Inflammatory macrophage (primary cell): Measurements from ENCODE around the gene PLLP.
A peak's percentile ranks its signal among the peaks of the same experiment; 100 is the strongest.
"Not testable (repeated sequence)": the region's sequence is repeated elsewhere in the genome, so short reads cannot be mapped to it uniquely, and the experiment has no call there.

Experiments
- DNase-seq, 2 donors: peaks; one replicate each; pipeline ENCODE4 v3.0.0-alpha.2; 2020 to 2022

Gene PLLP

GRCh38 chr16:57303021-57303909 lies 18.8 kb upstream of the PLLP start:
- DNase-seq, result no peak

DNA sequence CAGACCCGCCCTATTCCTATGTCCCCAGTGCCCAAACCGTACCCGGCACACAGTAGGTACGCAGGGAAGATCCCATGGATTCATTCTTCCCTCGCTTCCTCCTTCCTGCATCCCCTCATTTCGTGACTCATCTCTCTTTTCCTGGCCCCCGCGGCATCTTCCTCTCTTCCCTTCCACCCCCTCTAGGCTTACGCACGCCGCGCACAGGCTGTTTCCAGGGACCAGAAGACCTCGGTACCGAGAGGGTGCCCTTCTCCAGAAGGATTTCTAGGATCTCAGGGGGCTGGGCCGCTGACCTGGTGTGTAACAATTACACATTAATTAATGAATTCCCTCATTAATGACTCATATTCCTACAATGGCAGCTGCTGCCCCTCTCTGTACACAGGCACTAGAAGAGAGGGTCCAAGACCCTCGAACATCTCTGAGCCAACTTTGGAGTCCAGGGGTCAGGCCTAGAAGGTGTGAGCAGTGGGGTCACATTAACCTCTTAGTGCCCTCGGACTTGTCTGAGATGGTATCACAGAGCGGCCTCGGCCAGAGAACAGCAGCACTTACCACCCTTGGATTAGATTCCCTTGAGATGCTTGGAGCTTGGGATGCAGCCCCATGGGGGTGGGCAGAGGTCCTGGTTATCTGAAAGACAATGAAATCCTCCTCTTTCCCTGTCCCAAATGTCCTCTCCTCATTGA lies 16.8 kb upstream of the PLLP start:
- no peak for DNase-seq

DNA sequence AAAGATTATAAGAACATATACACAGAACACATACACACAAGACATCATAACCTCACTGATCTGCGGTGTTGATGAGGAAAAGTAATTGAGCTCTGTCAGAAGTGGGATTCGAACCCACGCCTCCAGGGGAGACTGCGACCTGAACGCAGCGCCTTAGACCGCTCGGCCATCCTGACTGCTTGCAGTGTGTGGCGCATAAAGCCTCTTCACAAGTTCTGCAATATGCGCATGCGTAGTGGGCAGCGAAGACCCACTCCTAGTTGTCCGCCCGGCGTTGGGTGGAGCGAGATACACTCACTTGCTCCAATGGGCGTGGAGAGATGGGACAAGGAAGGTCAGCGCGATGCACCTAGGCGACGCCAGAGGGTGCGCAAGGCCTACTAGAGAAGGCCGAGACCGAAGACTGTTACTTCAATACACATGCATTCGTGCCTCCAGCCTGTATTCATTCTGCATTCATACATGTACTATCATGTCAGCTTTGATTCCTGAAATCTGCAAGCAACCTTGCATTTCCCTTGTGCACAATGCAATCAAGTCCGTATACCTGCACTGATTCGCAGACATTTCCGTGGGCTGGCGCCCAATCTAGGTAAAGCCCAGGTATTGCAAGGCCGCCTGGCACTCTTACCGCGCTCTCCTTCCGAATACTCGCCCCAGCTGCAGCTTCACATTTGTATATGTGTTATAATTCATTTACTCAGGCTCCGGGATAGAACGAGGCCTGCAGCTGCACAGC lies 16.1 kb upstream of the PLLP start:
- peak; percentile 99 to 100 for DNase-seq

- DNase-seq, result peak; percentile 92 to 94
Measured at GRCh38 chr16:57299719-57300386, 15.4 kb upstream of the PLLP start.

GRCh38 chr16:57299009-57299718 lies 14.7 kb upstream of the PLLP start:
- DNase-seq, result no peak

DNA sequence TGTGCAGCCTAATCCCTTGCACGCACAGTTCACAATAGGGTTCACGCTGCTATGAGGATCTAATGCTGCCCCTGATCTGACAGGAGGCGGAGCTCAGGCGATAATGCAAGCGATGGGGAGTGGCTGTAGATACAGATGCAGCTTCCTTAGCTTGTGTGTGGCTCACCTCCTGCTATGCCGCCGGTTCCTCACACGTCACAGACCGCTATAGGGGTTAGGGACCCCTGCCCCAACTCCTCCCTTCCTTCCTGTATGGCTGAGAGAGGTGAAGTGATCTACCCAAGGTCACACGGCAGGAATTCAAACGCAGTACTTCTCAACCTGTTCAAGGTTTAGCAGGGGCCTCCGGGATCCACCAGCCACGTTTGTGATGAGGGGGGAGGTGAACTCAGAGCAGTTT lies 13.4 kb upstream of the PLLP start:
- peak in 1 of 2 donors; percentile 15 for DNase-seq

DNA sequence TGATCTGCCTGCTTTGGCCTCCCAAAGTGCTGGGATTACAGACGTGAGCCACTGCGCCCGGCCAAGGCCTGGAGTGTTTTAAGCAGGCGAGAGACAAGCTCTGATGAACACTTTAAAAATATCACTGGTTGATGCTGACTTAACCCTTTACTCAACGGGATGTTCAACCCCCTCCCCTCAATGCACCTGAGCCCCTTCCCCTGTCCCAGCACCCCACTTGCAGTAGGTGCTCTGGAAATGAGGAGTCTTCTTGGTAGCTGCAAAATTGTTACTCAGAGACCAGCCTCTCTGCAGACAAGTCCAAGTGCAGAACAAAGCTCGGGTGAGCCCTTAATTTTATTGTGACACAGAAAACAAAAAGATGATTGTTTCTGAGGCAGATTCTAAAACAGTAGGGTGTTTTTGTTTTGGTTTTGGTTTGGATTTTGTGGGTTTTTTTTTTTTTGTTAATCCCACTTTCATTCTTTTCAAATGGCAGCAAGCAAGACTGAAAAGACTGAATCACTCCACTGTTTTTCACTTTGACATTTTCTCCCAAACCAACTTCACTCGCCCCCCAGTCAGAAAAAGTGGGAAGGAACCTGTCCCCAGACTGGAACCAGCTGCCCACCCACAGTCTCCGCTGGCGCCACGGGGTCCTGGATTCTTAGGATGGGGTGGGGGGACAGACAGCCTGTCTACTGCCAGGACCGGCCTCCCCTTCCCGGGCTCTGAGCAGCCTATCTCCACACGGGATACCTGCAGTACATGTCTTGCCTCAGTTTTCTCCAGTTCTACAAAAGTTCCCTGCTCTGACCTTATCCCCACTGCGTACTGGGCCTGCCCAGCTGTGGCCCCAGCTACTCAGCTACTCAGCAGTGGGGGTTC lies 5.2 kb upstream of the PLLP start:
- no peak for DNase-seq

DNA sequence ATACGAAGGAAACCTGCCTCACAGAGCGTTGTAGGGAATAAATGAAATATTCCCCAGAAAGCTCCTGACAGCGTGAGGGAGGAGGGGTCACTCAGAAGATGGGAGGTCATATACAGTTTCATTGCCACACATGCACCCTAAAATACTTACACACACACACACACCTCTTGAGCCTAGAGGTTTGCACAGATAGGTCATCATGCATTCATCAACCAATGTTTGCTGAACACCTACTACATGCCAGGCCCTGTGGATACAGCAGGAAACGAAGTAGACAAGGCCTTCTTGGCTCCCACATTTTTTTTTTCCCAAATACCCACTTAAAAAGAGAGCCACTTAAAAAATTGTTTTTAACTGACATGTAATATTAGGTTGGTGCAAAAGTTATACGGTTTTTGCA lies 907 bp upstream of the PLLP start:
- DNase-seq, result no peak

DNA sequence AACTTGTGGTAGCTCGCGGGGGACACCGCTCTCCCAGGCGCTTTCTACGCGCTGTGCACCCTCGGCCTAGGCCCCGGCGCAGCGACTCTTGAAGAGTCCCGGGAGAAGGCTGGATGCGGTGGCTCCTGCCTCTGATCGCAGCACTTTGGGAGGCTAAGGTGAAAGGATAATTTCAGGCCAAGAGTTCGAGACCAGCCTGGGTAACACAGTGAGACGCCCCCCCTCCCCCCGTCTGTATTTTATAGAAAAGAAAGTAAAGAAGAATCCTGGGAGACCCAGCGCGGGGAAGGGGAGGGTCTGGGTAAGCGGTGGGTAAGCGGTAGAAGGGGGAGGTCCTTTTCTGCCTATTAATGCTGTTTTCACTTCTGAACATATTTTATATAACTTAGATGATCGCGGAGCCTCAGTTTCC lies 486 bp upstream of the PLLP start:
- DNase-seq, result no peak

GRCh38 chr16:57283959-57284208 lies 588 bp downstream of the PLLP start:
- DNase-seq, result no peak

DNA sequence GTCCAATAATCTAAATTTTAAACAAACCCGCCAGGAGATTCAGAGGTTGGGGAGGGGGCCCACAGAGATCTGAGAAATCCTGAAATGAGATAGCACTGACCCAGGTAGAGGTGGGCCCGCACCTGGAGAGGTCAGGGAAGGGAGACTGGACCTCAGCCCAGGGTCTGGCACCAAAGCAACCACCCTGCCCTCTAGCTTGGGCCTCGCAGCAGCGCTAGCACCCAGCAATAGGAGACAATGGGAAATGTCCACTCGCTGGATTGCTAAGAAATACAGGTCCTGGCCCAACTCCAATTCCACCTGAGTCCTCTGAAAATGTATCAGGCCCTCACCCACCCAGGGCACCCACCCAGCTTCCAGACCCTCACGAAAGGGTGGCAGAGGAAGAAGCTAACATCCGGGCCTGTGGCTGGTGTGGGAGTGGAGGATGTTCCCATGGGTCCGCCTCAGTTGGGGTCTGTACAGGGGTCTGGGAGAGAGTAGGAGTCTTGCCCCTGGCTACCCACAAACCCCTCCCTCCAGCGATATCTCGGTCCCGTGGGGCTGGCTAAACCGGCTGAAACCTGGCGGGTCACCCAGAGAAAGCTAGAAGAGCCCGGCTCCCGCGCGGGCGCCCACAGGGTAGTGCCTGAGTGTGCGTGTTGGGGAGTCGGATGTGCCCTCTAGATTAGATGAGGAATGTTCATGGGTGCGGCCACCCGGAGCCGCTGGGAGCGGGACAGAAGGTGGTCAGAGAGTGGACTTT lies 1.1 kb downstream of the PLLP start:
- DNase-seq, result no peak

DNA sequence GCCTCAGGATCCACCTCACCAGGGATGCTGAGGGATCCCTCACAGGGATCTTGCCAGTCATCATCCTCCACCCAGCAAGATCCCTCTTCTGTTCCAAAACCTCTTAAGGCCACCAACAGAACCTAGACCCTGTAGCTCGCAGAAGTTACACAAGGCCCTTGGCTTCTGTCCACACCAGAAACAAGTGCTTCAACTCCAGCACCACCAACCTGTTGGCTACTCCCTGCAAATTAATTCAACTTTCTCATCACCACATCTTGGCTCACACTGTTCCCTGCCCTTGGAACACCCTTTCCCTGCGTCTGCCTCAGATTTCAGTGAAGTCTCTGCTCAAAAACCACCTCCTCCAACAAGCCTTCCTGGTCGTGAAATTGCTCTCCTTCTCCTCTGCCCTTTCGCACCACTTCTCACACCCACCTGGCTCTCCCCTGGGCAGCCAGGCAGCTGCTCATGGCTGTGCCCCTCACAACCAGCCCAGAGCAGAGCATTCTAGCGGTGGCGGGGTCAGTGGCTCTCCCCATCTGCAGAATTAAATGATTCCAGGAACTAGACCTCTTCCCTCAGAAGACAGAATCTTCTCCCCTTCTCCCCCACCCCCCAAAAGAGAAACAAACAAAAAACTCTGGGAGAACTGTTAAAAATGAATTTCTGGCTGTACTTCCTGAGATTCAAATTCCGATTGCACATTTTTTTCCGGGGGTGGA lies 1.8 kb downstream of the PLLP start:
- DNase-seq, result no peak

DNA sequence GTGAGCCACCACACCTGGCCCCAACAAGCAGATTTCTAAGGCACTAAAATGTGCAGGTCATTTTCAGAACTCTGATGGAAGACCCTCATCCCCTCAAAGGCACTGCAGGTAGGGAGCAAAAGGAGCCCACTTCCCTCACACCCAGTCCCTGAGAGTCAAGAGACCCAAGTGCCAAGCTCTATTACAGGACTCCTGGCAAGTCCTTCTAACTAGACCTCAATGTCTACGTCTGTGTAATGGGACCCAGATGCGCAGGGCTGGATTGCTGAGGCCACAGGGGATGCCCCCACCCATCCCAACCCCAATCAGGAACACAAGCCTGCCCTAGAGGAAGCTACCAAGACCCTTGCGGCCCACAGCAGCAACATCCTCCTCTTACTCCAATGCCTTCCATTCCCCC lies 2.7 kb downstream of the PLLP start:
- DNase-seq, result no peak

- DNase-seq, result no peak
Measured at GRCh38 chr16:57279780-57280638, 4.5 kb downstream of the PLLP start.

DNA sequence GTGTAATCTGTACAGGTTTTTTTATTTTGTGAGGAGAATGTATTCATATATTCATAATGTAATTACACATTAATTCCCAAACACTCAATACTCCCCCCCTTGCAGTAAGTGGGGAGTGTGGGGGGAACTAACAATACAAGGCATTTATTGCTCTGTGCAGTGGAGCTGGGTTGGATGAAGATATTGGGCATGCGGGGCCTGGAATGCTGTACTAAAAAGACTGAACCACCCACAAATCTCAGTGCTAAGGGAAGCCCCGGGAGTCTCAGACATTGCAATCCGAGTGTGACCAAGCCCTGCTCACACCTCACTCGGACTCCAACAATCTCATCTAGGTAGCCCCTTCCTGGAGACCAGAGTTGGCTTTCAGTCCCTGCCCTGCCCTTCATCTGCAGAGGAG lies 6.0 kb downstream of the PLLP start:
- no peak for DNase-seq

GRCh38 chr16:57277586-57277985 lies 6.9 kb downstream of the PLLP start:
- DNase-seq, result peak; percentile 39 to 56

DNA sequence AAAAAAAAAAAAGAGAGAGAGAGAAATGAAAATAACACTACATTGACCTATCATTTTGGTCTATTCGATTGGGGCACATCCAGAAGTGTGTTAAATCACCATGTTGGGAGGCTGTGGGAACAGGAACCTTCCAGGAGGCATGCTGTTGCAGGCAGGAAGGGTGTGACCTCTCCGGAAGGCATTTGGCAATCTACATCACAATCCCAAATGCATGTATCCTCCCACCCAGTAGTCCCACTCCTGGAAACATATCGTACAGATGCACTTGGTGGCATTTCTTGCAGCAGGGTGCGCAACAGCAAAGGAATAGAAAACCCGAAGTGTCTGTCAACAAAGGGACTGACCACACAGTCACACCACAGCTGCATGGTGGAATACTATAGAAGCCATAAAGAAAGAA lies 7.9 kb downstream of the PLLP start:
- DNase-seq, result peak; percentile 81 to 85

GRCh38 chr16:57275946-57276345 lies 8.5 kb downstream of the PLLP start:
- DNase-seq, result not testable (repeated sequence)

GRCh38 chr16:57273826-57274225 lies 10.6 kb downstream of the PLLP start:
- no peak for DNase-seq
